ENCODE data around the gene SORCS1. TPM values are rescaled to one million over a fixed set of nuclear protein-coding genes. Genes with fewer than 3 reads are reported as not detected.

SORCS1 gene
- total RNA-seq, 1 experiment from 2014 or later, result 0.11 TPM

DNA sequence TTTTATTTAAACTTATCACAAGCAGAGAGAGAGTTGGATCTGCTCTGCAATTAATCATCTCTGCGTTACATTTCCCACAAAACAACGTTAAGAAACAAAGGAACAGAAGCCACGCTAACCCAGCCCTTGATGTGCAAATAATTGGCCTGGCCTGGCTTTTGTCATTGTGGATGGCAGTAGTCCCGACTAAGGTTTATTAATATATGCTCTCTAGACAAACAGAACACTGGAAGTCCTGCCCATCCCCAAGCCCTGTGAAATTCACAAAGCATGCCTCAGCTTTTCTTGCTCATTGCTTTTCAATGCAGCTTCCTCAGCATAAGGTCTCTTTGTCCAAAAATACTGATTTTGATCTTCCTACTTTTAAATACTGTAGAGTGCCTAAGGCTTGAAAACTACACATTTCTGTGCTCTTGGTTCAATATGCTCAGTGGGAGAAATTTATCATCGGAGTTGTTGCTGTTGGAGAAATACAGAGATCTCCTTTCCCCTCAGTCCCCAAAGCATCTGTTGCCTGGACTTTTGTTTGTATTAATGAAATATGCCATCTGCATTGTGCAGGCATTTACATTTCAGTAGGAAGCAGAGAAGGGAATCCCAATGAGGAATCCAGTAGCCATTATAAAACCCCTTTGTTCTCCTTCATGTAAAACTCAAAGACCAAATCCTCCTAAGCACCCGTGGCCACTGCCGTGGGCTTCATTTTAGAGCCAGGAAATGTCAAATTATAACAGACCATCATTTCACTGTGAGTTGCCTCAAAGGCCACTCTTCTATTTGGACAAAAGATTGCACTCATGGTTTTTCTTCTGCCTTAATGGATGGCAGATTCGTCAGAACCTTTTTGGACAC, 61.1 kb downstream of the SORCS1 start:
- H3K9ac ChIP-seq (ENCODE audit: low read length), result no peak overlapping the region
- no peak overlapping the region for H3K4me2 ChIP-seq (ENCODE audit: low read length)
- H3K36me3 ChIP-seq (ENCODE audit: low read depth, low read length), result no peaks in the 10 kb centered on the region
- H3K4me3 ChIP-seq (ENCODE audit: low read length), result no peak overlapping the region
- no peak for TF ChIP-seq EZH2phosphoT487 (IDR thresholded peaks at IDR 0.05; ENCODE audit: borderline replicate concordance, low read length)
- no peak for TF ChIP-seq EZH2 (IDR thresholded peaks at IDR 0.05; ENCODE audit: low read length, unreplicated experiment)
- TF ChIP-seq, protein P1, sequence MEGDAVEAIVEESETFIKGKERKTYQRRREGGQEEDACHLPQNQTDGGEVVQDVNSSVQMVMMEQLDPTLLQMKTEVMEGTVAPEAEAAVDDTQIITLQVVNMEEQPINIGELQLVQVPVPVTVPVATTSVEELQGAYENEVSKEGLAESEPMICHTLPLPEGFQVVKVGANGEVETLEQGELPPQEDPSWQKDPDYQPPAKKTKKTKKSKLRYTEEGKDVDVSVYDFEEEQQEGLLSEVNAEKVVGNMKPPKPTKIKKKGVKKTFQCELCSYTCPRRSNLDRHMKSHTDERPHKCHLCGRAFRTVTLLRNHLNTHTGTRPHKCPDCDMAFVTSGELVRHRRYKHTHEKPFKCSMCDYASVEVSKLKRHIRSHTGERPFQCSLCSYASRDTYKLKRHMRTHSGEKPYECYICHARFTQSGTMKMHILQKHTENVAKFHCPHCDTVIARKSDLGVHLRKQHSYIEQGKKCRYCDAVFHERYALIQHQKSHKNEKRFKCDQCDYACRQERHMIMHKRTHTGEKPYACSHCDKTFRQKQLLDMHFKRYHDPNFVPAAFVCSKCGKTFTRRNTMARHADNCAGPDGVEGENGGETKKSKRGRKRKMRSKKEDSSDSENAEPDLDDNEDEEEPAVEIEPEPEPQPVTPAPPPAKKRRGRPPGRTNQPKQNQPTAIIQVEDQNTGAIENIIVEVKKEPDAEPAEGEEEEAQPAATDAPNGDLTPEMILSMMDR (conservative IDR thresholded peaks at IDR 0.05; ENCODE audit: low read depth, low read length), result no peak
- no peaks in the 10 kb centered on the region for H3K9me2 ChIP-seq (replicated peaks; ENCODE audit: low read length)
- ChIA-PET CTCF (no interaction called here), POLR2A (ENCODE audit: unreplicated experiment) (no interaction called here)
- DNase-seq (no peak), ATAC-seq (no peak)
- H3K79me2 ChIP-seq (ENCODE audit: low read length), result no peaks in the 10 kb centered on the region
- H3F3A ChIP-seq (ENCODE audit: low read length, unreplicated experiment), result no peaks in the 10 kb centered on the region
- no TSS peak for BruUV-seq (replicated peaks)
- intact Hi-C loops (cut with micrococcal nuclease), result no loop called here
- peaks cover 47% of the 10 kb centered on the region; the same call in 1 of the 2 replicates for H3K27me3 ChIP-seq (ENCODE audit: low read length)
- H3K4me1 ChIP-seq (ENCODE audit: insufficient read depth, low read length), result no peaks in the 10 kb centered on the region
- no peak overlapping the region for H2AFZ ChIP-seq (ENCODE audit: low read length)
- H4K20me1 ChIP-seq (ENCODE audit: low read length), result no peaks in the 10 kb centered on the region
- no peaks in the 10 kb centered on the region for H3K9me3 ChIP-seq (ENCODE audit: low read length)
- no peak overlapping the region for H3K27ac ChIP-seq (ENCODE audit: low read length)

DNA sequence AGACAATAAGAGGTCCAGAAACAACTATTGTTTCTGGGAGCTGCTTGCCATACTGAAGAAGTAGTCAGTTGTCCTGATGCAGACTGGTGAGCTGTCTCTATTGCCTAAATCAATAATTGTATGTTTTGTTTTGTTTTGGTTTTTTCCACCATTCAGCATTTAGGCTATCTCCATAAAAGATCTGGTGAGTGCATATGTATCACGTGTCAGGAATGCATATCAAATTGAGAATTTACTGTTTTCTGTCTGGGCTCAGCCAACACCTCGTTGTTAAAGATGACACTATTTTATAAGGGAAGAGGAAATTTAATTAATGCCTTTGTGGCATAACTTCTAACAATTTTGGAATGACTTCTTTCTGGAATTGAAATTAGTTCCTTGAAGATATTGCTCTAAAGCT, 66.2 kb downstream of the SORCS1 start:
- Histone ChIP-seq H3K4me1 (ENCODE audit: insufficient read depth, low read length) (no peaks in the 10 kb centered on the region), H4K20me1 (ENCODE audit: low read length) (no peaks in the 10 kb centered on the region), H3K27ac (ENCODE audit: low read length) (no peak overlapping the region), H3K36me3 (ENCODE audit: low read depth, low read length) (no peaks in the 10 kb centered on the region), H3K4me2 (ENCODE audit: low read length) (no peak overlapping the region), H3K9me3 (ENCODE audit: low read length) (no peaks in the 10 kb centered on the region), H3K4me3 (ENCODE audit: low read length) (no peak overlapping the region), H2AFZ (ENCODE audit: low read length) (no peak overlapping the region), H3F3A (ENCODE audit: low read length, unreplicated experiment) (no peaks in the 10 kb centered on the region), H3K9ac (ENCODE audit: low read length) (no peak overlapping the region), H3K79me2 (ENCODE audit: low read length) (no peaks in the 10 kb centered on the region), H3K9me2 (replicated peaks; ENCODE audit: low read length) (no peaks in the 10 kb centered on the region), H3K27me3 (ENCODE audit: low read length) (peaks cover 43% of the 10 kb centered on the region)
- ChIA-PET POLR2A (ENCODE audit: unreplicated experiment) (no interaction called here), CTCF (no interaction called here)
- intact Hi-C loops (cut with micrococcal nuclease), result no loop called here
- no TSS peak for BruUV-seq (replicated peaks)
- TF ChIP-seq EZH2 (IDR thresholded peaks at IDR 0.05; ENCODE audit: low read length, unreplicated experiment) (no peak), EZH2phosphoT487 (IDR thresholded peaks at IDR 0.05; ENCODE audit: borderline replicate concordance, low read length) (no peak)
- TF ChIP-seq, protein P1 (conservative IDR thresholded peaks at IDR 0.05; ENCODE audit: low read depth, low read length), result no peak
- ATAC-seq (no peak), DNase-seq (no peak)

DNA sequence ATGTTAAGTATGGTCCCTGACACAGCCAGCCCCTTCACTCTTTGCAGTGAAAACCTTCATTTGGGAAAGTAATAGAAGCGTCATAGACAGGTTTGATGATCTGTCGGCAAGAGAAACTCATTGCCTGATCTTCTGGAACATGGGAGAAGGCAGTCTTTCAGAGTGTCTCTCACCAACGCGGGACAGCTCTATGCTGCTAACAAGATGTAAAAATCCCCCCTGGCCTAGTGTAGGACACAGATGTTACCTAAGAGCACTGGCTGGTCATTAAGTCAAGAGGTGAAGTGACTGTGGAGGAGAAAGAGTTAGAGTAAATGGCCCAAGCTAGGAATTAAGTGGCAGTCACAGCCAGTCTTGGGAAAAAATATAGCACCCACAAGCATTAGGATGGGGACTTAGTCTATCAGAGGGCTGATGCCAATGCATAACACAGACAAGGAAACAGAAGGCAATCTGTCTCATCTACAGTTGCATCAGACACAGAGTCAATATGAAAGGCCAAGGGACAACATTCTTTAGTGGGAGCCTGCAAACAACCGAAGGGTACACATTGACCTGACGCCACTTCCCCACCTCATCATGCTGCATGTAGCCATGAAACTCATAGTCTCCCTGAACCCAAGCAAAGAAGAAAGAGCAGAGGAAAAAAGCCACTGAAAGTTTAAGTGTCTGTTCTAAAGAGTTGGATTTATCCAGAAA, 69.5 kb downstream of the SORCS1 start:
- no peaks in the 10 kb centered on the region for H3K4me1 ChIP-seq (ENCODE audit: insufficient read depth, low read length)
- intact Hi-C loops (cut with micrococcal nuclease), result no loop called here
- no peaks in the 10 kb centered on the region for H3F3A ChIP-seq (ENCODE audit: low read length, unreplicated experiment)
- no peak overlapping the region for H3K27ac ChIP-seq (ENCODE audit: low read length)
- H3K4me3 ChIP-seq (ENCODE audit: low read length), result no peak overlapping the region
- no peaks in the 10 kb centered on the region for H3K79me2 ChIP-seq (ENCODE audit: low read length)
- no peak overlapping the region for H3K4me2 ChIP-seq (ENCODE audit: low read length)
- H3K36me3 ChIP-seq (ENCODE audit: low read depth, low read length), result no peaks in the 10 kb centered on the region
- H2AFZ ChIP-seq (ENCODE audit: low read length), result no peak overlapping the region
- ATAC-seq (no peak), DNase-seq (no peak)
- peaks cover 31% of the 10 kb centered on the region for H3K27me3 ChIP-seq (ENCODE audit: low read length)
- H4K20me1 ChIP-seq (ENCODE audit: low read length), result no peaks in the 10 kb centered on the region
- no peaks in the 10 kb centered on the region for H3K9me2 ChIP-seq (replicated peaks; ENCODE audit: low read length)
- ChIA-PET POLR2A (ENCODE audit: unreplicated experiment) (no interaction called here), CTCF (no interaction called here)
- TF ChIP-seq EZH2phosphoT487 (IDR thresholded peaks at IDR 0.05; ENCODE audit: borderline replicate concordance, low read length) (no peak), EZH2 (IDR thresholded peaks at IDR 0.05; ENCODE audit: low read length, unreplicated experiment) (no peak)
- TF ChIP-seq, protein P1 (conservative IDR thresholded peaks at IDR 0.05; ENCODE audit: low read depth, low read length), result no peak
- no TSS peak for BruUV-seq (replicated peaks)
- no peak overlapping the region for H3K9ac ChIP-seq (ENCODE audit: low read length)
- H3K9me3 ChIP-seq (ENCODE audit: low read length), result no peaks in the 10 kb centered on the region
